MM.1S (cell line): ENCODE data around the gene NPTX1.

Experiments used
- CTCF ChIP-seq: fragments of 300-600 bp; sonication (generic); IDR thresholded peaks from 2 replicates; pipeline ENCODE4 v1.5.1; 2016; ENCODE audit warnings: antibody characterized with exemption, low read length, mixed read lengths
- EZH2 ChIP-seq: fragments of 300-600 bp; sonication (generic); optimal IDR thresholded peaks from 2 replicates; pipeline ENCODE3; 2017; ENCODE audit warnings: low read depth, mild to moderate bottlenecking, antibody characterized with exemption, low read length, mixed read lengths
- EZH2phosphoT487 ChIP-seq: fragments of 300-600 bp; sonication (generic); IDR thresholded peaks from 2 replicates; pipeline ENCODE4 v1.6.1; 2018; ENCODE audit warnings: antibody characterized with exemption, low read length

GRCh38 chr17:80459234-80459633, 17.2 kb downstream of the NPTX1 start:
- no peak for TF ChIP-seq CTCF
- no peak for TF ChIP-seq EZH2
- TF ChIP-seq EZH2phosphoT487: no peak
